Panc1 (cell line): ENCODE results near the gene MPPED1. TPM values are rescaled to one million over a fixed set of nuclear protein-coding genes. Genes with fewer than 3 reads are reported as not detected.

Source experiments
- ATAC-seq: fragments of 200-7000 bp; cut with Tn5 transposase; 2 replicates; pipeline ENCODE4 v1.9.1; 2020; ENCODE audit warnings: mild to moderate bottlenecking, moderate library complexity
- BruUV-seq: library from RNA; stranded (reverse); fragments of 400-500 nt; replicated peaks from 2 replicates; lab custom pipeline; 2021; lab: Mats Ljungman, UMichigan
- CTCF ChIA-PET: fragments of 300-600 bp; sonication (Branson Sonifier 250); formaldehyde crosslinking; loops from one replicate; lab custom pipeline; 2022; ENCODE audit warnings: antibody characterized with exemption; lab: Charles Lee
- POLR2A ChIA-PET: fragments of 300-600 bp; sonication (Branson Sonifier 250); formaldehyde crosslinking; loops from one replicate; lab custom pipeline; 2022; ENCODE audit warnings: antibody characterized with exemption; lab: Charles Lee
- DNase-seq: peaks from one replicate; pipeline ENCODE4 v3.0.0-alpha.2; 2010; ENCODE audit warnings: low read depth, low spot score
- H3K27ac ChIP-seq: 2 replicates; pipeline ENCODE4 v1.5.1; 2011; ENCODE audit warnings: mild to moderate bottlenecking, low read length, inconsistent platforms
- H3K27me3 ChIP-seq: fragments of 200-500 bp; sonication (Bioruptor generic); 2 replicates; pipeline ENCODE4 v1.6.0; 2014; ENCODE audit warnings: low read length, inconsistent platforms; ENCODE audit not compliant: control insufficient read depth, insufficient read depth
- H3K36me3 ChIP-seq: fragments of 200-500 bp; sonication (Bioruptor generic); 2 replicates; pipeline ENCODE4 v1.5.1; 2014; ENCODE audit warnings: inconsistent platforms, mild to moderate bottlenecking, low read length, moderate library complexity; ENCODE audit not compliant: control insufficient read depth, insufficient read depth
- H3K4me1 ChIP-seq: 2 replicates; pipeline ENCODE4 v1.5.1; 2011; ENCODE audit warnings: inconsistent platforms, mild to moderate bottlenecking, low read length, moderate library complexity; ENCODE audit not compliant: control insufficient read depth, insufficient read depth
- H3K4me3 ChIP-seq, 2 experiments: 2 replicates each; pipeline ENCODE4 v1.5.1; 2011 to 2012; ENCODE audit warnings: low read depth in 2 of 2, low read length in 2 of 2, mild to moderate bottlenecking in 2 of 2, inconsistent platforms in 1 of 2, moderate library complexity in 1 of 2
- H3K9me3 ChIP-seq: fragments of 200-500 bp; sonication (Bioruptor generic); 2 replicates; pipeline ENCODE4 v1.5.1; 2014; ENCODE audit warnings: low read depth, mild to moderate bottlenecking, inconsistent platforms, low read length, moderate library complexity; ENCODE audit not compliant: control insufficient read depth, insufficient read depth
- POLR2AphosphoS5 ChIP-seq: IDR thresholded peaks from 2 replicates; pipeline ENCODE4 v1.6.1; 2012; ENCODE audit warnings: mild to moderate bottlenecking, low read depth, low read length, moderate library complexity
- SIN3A ChIP-seq: IDR thresholded peaks from 2 replicates; pipeline ENCODE4 v1.6.1; 2012; ENCODE audit warnings: low read depth, mild to moderate bottlenecking, low read length, moderate library complexity, borderline replicate concordance; ENCODE audit not compliant: insufficient read depth
- TCF7L2 ChIP-seq: IDR thresholded peaks from 2 replicates; pipeline ENCODE4 v1.6.1; 2011; ENCODE audit warnings: mild to moderate bottlenecking, low read depth, low read length, inconsistent platforms
- in situ Hi-C: cut with HindIII; loops from 2 replicates; pipeline ENCODE4 v1.10.0; 2016; ENCODE audit warnings: low sequenced_read_pairs, low pct_unique_long_range_greater_than_20kb
- intact Hi-C: fragments of 100-400 bp; cut with micrococcal nuclease; formaldehyde crosslinking; loops from one replicate; pipeline ENCODE4 v1.10.0; 2022; ENCODE audit not compliant: unreplicated experiment
- total RNA-seq: library from RNA; stranded (reverse); gene quantifications from one replicate; pipeline ENCODE4 v1.2.1, GENCODE V29; 2021; ENCODE audit not compliant: unreplicated experiment
- TF ChIP-seq, protein P1 (sequence below): fragments of 450-650 bp; IDR thresholded peaks from 2 replicates; pipeline ENCODE4 v1.5.1; 2017; ENCODE audit warnings: mild to moderate bottlenecking
- TF ChIP-seq, protein P2 (sequence below), 2 experiments: IDR thresholded peaks; 2 replicates each; pipeline ENCODE4 v1.6.1; 2011 to 2012; ENCODE audit warnings: low read depth in 2 of 2, control low read depth in 1 of 2, low read length in 1 of 2, mild to moderate bottlenecking in 1 of 2, moderate library complexity in 1 of 2; ENCODE audit not compliant: insufficient read depth in 1 of 2

Gene MPPED1
- total RNA-seq, 1 experiment from 2014 or later: not detected

DNA sequence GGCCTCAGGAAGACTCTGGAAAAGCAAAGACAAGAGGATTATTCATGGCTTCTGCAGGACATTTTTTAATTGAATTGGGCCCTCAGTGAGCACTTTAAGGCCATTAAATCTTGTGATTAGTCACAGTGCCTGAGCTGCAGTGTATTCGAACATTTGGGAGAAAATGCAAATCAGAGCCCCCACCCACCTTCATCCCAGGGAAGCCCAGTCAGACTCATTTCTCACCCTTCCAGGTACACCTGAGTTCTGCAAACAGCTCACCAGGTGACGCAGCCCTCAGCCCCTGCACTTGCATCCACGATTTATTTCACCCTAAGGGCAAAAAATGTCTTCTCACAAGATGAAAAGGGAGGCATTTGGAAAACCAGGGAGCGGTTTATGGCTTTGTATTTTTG, 128.7 kb downstream of the MPPED1 start:
- no peak for ATAC-seq
- TF ChIP-seq, protein P1, sequence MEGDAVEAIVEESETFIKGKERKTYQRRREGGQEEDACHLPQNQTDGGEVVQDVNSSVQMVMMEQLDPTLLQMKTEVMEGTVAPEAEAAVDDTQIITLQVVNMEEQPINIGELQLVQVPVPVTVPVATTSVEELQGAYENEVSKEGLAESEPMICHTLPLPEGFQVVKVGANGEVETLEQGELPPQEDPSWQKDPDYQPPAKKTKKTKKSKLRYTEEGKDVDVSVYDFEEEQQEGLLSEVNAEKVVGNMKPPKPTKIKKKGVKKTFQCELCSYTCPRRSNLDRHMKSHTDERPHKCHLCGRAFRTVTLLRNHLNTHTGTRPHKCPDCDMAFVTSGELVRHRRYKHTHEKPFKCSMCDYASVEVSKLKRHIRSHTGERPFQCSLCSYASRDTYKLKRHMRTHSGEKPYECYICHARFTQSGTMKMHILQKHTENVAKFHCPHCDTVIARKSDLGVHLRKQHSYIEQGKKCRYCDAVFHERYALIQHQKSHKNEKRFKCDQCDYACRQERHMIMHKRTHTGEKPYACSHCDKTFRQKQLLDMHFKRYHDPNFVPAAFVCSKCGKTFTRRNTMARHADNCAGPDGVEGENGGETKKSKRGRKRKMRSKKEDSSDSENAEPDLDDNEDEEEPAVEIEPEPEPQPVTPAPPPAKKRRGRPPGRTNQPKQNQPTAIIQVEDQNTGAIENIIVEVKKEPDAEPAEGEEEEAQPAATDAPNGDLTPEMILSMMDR: no peak
- no peak for TF ChIP-seq SIN3A
- TF ChIP-seq POLR2AphosphoS5: no peak
- TF ChIP-seq, protein P2, sequence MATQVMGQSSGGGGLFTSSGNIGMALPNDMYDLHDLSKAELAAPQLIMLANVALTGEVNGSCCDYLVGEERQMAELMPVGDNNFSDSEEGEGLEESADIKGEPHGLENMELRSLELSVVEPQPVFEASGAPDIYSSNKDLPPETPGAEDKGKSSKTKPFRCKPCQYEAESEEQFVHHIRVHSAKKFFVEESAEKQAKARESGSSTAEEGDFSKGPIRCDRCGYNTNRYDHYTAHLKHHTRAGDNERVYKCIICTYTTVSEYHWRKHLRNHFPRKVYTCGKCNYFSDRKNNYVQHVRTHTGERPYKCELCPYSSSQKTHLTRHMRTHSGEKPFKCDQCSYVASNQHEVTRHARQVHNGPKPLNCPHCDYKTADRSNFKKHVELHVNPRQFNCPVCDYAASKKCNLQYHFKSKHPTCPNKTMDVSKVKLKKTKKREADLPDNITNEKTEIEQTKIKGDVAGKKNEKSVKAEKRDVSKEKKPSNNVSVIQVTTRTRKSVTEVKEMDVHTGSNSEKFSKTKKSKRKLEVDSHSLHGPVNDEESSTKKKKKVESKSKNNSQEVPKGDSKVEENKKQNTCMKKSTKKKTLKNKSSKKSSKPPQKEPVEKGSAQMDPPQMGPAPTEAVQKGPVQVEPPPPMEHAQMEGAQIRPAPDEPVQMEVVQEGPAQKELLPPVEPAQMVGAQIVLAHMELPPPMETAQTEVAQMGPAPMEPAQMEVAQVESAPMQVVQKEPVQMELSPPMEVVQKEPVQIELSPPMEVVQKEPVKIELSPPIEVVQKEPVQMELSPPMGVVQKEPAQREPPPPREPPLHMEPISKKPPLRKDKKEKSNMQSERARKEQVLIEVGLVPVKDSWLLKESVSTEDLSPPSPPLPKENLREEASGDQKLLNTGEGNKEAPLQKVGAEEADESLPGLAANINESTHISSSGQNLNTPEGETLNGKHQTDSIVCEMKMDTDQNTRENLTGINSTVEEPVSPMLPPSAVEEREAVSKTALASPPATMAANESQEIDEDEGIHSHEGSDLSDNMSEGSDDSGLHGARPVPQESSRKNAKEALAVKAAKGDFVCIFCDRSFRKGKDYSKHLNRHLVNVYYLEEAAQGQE (IDR thresholded peaks at IDR 0.05; ENCODE audit: insufficient read depth in 1 of 2, low read depth in 2 of 2, low read length in 1 of 2): no peak
- no peak for TF ChIP-seq TCF7L2
- Histone ChIP-seq H3K36me3 (no peaks in the 10 kb centered on the region), H3K4me1 (no peaks in the 10 kb centered on the region), H3K4me3 (no peak overlapping the region), H3K27me3 (no peaks in the 10 kb centered on the region), H3K9me3 (no peaks in the 10 kb centered on the region), H3K27ac (no peak overlapping the region)
- in situ Hi-C loops (no loop called here), intact Hi-C loops (no loop called here)
- BruUV-seq: no TSS peak
- POLR2A ChIA-PET: no interaction called here
- CTCF ChIA-PET: no interaction called here
- DNase-seq: no peak

DNA sequence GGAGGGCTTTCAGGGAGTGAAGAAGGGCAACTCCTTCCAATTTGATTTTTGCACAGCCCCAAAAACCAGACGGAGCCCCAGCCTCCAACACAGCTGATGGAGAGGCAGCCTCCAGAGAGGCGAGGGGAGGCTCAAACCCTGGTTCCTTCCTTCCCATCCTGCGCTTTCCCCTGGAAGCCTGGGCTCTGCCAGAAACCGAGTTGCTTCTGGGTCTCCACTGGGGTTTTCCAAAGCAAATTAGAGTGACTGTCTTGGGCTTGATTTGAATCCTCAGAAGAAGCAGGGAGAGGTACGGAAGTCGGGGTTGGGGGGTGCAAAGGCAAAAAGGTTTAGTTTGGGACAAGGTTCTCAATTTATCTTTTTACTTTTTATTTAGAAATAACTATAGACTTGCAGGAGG, 129.2 kb downstream of the MPPED1 start:
- in situ Hi-C loops: no loop called here
- Histone ChIP-seq H3K9me3 (no peaks in the 10 kb centered on the region), H3K4me3 (no peak overlapping the region), H3K36me3 (no peaks in the 10 kb centered on the region), H3K27me3 (no peaks in the 10 kb centered on the region), H3K27ac (no peak overlapping the region), H3K4me1 (no peaks in the 10 kb centered on the region)
- no TSS peak for BruUV-seq
- ChIA-PET POLR2A (no interaction called here), CTCF (no interaction called here)
- DNase-seq: no peak
- intact Hi-C loops: no loop called here
- TF ChIP-seq POLR2AphosphoS5 (no peak), SIN3A (no peak), TCF7L2 (no peak)
- TF ChIP-seq, protein P2 (IDR thresholded peaks at IDR 0.05; ENCODE audit: insufficient read depth in 1 of 2, low read depth in 2 of 2, low read length in 1 of 2): no peak
- TF ChIP-seq, protein P1: no peak
- ATAC-seq: no peak
